ENCODE data around the gene PCNX2. TPM values are rescaled to one million over a fixed set of nuclear protein-coding genes. Genes with fewer than 3 reads are reported as not detected.

PCNX2 gene
- total and polyA plus RNA-seq, 2 donors (not counting 1 experiment from before 2014, with no cell fraction given): 13.0 to 37.8 TPM

DNA sequence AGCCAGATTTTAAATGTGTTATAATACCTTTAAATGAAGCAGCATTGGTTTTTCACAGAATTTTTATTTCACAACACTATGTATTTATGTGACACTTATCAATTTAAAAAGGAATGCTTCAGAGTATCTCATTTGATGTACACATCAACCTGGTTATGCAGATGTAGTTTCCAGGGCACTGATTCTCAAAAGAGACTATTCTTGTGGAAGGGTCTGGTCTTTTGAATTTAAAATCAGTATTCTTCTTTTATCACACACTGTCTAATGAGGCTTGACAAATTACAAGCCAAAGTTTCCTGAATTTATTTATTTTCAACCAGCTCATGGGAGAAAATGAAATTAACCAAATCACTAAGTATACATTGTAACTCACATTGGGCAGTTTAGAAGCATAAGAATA, 257.7 kb downstream of the PCNX2 start:
- Histone ChIP-seq H4K20me1 (ENCODE audit: control insufficient read depth, extremely low read depth, insufficient read depth, low read length) (no peaks in the 10 kb centered on the region), H3K27me3 (ENCODE audit: control insufficient read depth, insufficient read depth, low read length) (no peaks in the 10 kb centered on the region), H3K4me2 (ENCODE audit: extremely low read depth, insufficient read depth, low read length) (no peak overlapping the region), H3K9me3 (ENCODE audit: control insufficient read depth, insufficient read depth, low read depth, low read length) (no peaks in the 10 kb centered on the region), H3K27ac (ENCODE audit: insufficient read depth, low read length) (no peak overlapping the region), H3K4me1 (ENCODE audit: control insufficient read depth, extremely low read depth, insufficient read depth, low read length) (no peaks in the 10 kb centered on the region), H3K4me3 (replicated peaks in 1 of 4; ENCODE audit: control extremely low read depth in 1 of 4, insufficient read depth in 1 of 4, low read depth in 3 of 4, low read length in 4 of 4) (no peak overlapping the region), H3K79me2 (ENCODE audit: control insufficient read depth, insufficient read depth, low read length) (no peaks in the 10 kb centered on the region), H2AFZ (ENCODE audit: low read length) (no peak overlapping the region), H3K36me3 (ENCODE audit: control insufficient read depth, insufficient read depth, low read length) (no peaks in the 10 kb centered on the region), H3K9ac (ENCODE audit: insufficient read depth, low read length) (no peak overlapping the region)
- no peak for TF ChIP-seq CTCF (conservative IDR thresholded peaks at IDR 0.05 in 1 of 2, IDR thresholded peaks at IDR 0.05 in 1 of 2; ENCODE audit: low read depth in 1 of 2, low read length in 2 of 2)
- no peak for TF ChIP-seq EZH2 (IDR thresholded peaks at IDR 0.05; ENCODE audit: low read length, missing control alignments)
- DNase-seq (ENCODE audit: low read depth in 2 of 2): no peak

GRCh38 chr1:233034836-233035235, 260.7 kb downstream of the PCNX2 start:
- Histone ChIP-seq H4K20me1 (ENCODE audit: control insufficient read depth, extremely low read depth, insufficient read depth, low read length) (no peaks in the 10 kb centered on the region), H3K27me3 (ENCODE audit: control insufficient read depth, insufficient read depth, low read length) (no peaks in the 10 kb centered on the region), H3K9ac (ENCODE audit: insufficient read depth, low read length) (no peak overlapping the region), H3K79me2 (ENCODE audit: control insufficient read depth, insufficient read depth, low read length) (no peaks in the 10 kb centered on the region), H3K4me1 (ENCODE audit: control insufficient read depth, extremely low read depth, insufficient read depth, low read length) (no peaks in the 10 kb centered on the region), H3K4me3 (replicated peaks in 1 of 4; ENCODE audit: control extremely low read depth in 1 of 4, insufficient read depth in 1 of 4, low read depth in 3 of 4, low read length in 4 of 4) (no peak overlapping the region), H3K27ac (ENCODE audit: insufficient read depth, low read length) (no peak overlapping the region), H3K4me2 (ENCODE audit: extremely low read depth, insufficient read depth, low read length) (no peak overlapping the region), H3K9me3 (ENCODE audit: control insufficient read depth, insufficient read depth, low read depth, low read length) (no peaks in the 10 kb centered on the region), H2AFZ (ENCODE audit: low read length) (no peak overlapping the region), H3K36me3 (ENCODE audit: control insufficient read depth, insufficient read depth, low read length) (no peaks in the 10 kb centered on the region)
- no peak for DNase-seq (ENCODE audit: low read depth in 2 of 2)
- no peak for TF ChIP-seq CTCF (conservative IDR thresholded peaks at IDR 0.05 in 1 of 2, IDR thresholded peaks at IDR 0.05 in 1 of 2; ENCODE audit: low read depth in 1 of 2, low read length in 2 of 2)
- TF ChIP-seq EZH2 (IDR thresholded peaks at IDR 0.05; ENCODE audit: low read length, missing control alignments): no peak

GRCh38 chr1:233033361-233033760, 262.2 kb downstream of the PCNX2 start:
- Histone ChIP-seq H3K4me1 (ENCODE audit: control insufficient read depth, extremely low read depth, insufficient read depth, low read length) (no peaks in the 10 kb centered on the region), H3K4me3 (replicated peaks in 1 of 4; ENCODE audit: control extremely low read depth in 1 of 4, insufficient read depth in 1 of 4, low read depth in 3 of 4, low read length in 4 of 4) (no peak overlapping the region), H3K27ac (ENCODE audit: insufficient read depth, low read length) (no peak overlapping the region), H3K79me2 (ENCODE audit: control insufficient read depth, insufficient read depth, low read length) (no peaks in the 10 kb centered on the region), H4K20me1 (ENCODE audit: control insufficient read depth, extremely low read depth, insufficient read depth, low read length) (no peaks in the 10 kb centered on the region), H3K36me3 (ENCODE audit: control insufficient read depth, insufficient read depth, low read length) (no peaks in the 10 kb centered on the region), H3K4me2 (ENCODE audit: extremely low read depth, insufficient read depth, low read length) (no peak overlapping the region), H3K9me3 (ENCODE audit: control insufficient read depth, insufficient read depth, low read depth, low read length) (no peaks in the 10 kb centered on the region), H3K27me3 (ENCODE audit: control insufficient read depth, insufficient read depth, low read length) (no peaks in the 10 kb centered on the region), H3K9ac (ENCODE audit: insufficient read depth, low read length) (no peak overlapping the region), H2AFZ (ENCODE audit: low read length) (no peak overlapping the region)
- peak in 1 of 2 donors; percentile 64 for DNase-seq (ENCODE audit: low read depth in 2 of 2)
- TF ChIP-seq CTCF (conservative IDR thresholded peaks at IDR 0.05 in 1 of 2, IDR thresholded peaks at IDR 0.05 in 1 of 2; ENCODE audit: low read depth in 1 of 2, low read length in 2 of 2) (no peak), EZH2 (IDR thresholded peaks at IDR 0.05; ENCODE audit: low read length, missing control alignments) (no peak)
